ENCODE data around the gene FOS. TPM values are rescaled to one million over a fixed set of nuclear protein-coding genes. Genes with fewer than 3 reads are reported as not detected.

Gene FOS
- total and polyA plus RNA-seq, 2 of the 13 experiments (the other 11 are each of a cell fraction or from before 2014, with no cell fraction given) = 15.9 to 24.2 TPM

- TF ChIP-seq ARID5B (CRISPR knock-in tag; IDR thresholded peaks at IDR 0.05) (no peak), PATZ1 (CRISPR knock-in tag; IDR thresholded peaks at IDR 0.05) (no peak)
Measured at GRCh38 chr14:75317148-75317547, 38.5 kb downstream of the FOS start (continued).

GRCh38 chr14:75318353-75318752 lies 39.7 kb downstream of the FOS start:
- peaks cover 10% of the 10 kb centered on the region for H3K4me1 ChIP-seq (ENCODE audit: insufficient read depth, low read length)
- no peak overlapping the region for H3K4me3 ChIP-seq (replicated peaks in 1 of 3; ENCODE audit: insufficient read depth in 1 of 3, low read depth in 2 of 3, low read length in 3 of 3)
- no peak overlapping the region for H2AFZ ChIP-seq (ENCODE audit: low read length)
- ATAC-seq (no peak), FAIRE-seq (no peak), DNase-seq (ENCODE audit: low spot score) (no peak)
- H4K20me1 ChIP-seq (ENCODE audit: insufficient read depth, low read length) = no peaks in the 10 kb centered on the region
- H3K27me3 ChIP-seq (ENCODE audit: control insufficient read depth in 1 of 2, insufficient read depth in 2 of 2, low read length in 2 of 2) = 0 out of 5 replicates have a peak, but pooled peaks cover 0 to 5% of the 10 kb centered on the region in 2 experiments
- TF ChIP-seq LBX2 (CRISPR knock-in tag; IDR thresholded peaks at IDR 0.05; ENCODE audit: borderline replicate concordance) = no peak
- no peak for TF ChIP-seq ZNF598 (CRISPR knock-in tag; IDR thresholded peaks at IDR 0.05; ENCODE audit: borderline replicate concordance)
- TF ChIP-seq RBM39 (IDR thresholded peaks at IDR 0.05; ENCODE audit: low read depth, low read length, poor library complexity, severe bottlenecking) = no peak
- TF ChIP-seq PRPF4 (IDR thresholded peaks at IDR 0.05; ENCODE audit: low read depth, low read length, poor library complexity, severe bottlenecking) = no peak
- no peak for TF ChIP-seq ZNF280B (CRISPR knock-in tag; IDR thresholded peaks at IDR 0.05; ENCODE audit: borderline replicate concordance)
- TF ChIP-seq NR2F1 (CRISPR knock-in tag; IDR thresholded peaks at IDR 0.05) = no peak
- no peak for TF ChIP-seq CERS6 (CRISPR knock-in tag; IDR thresholded peaks at IDR 0.05)
- TF ChIP-seq CHCHD3 (CRISPR knock-in tag; IDR thresholded peaks at IDR 0.05) = no peak
- TF ChIP-seq SOX13 (IDR thresholded peaks at IDR 0.05) = no peak
- TF ChIP-seq SOX13 (CRISPR knock-in tag; conservative IDR thresholded peaks at IDR 0.05 in 1 of 2, IDR thresholded peaks at IDR 0.05 in 1 of 2) = no peak
- intact Hi-C loops (cut with micrococcal nuclease; ENCODE audit: unreplicated experiment) (no loop called here), in situ Hi-C loops (cut with HindIII; ENCODE audit: extremely low pct_ligation_motif_present, low pct_unique_long_range_greater_than_20kb) (no loop called here)
- H3K79me2 ChIP-seq (ENCODE audit: insufficient read depth, low read length) = no peaks in the 10 kb centered on the region
- no peak overlapping the region for H3K9ac ChIP-seq (ENCODE audit: insufficient read depth, low read depth, low read length)
- no TSS peak for BruUV-seq (replicated peaks)
- no peaks in the 10 kb centered on the region for H3K36me3 ChIP-seq (replicated peaks in 1 of 2; ENCODE audit: control insufficient read depth in 1 of 2, insufficient read depth in 2 of 2, low read length in 2 of 2)
- no peak overlapping the region for H3K4me2 ChIP-seq (ENCODE audit: low read depth, low read length)
- no peak overlapping the region for H3K27ac ChIP-seq (ENCODE audit: extremely low read length, insufficient read depth, low read length)
- POLR2A ChIA-PET = no interaction called here
- CTCF ChIA-PET (ENCODE audit: low intra/inter-chr PET ratio, low total read pairs) = no interaction called here
- H3K9me3 ChIP-seq (ENCODE audit: low read length) = no peaks in the 10 kb centered on the region
